Measurements from ENCODE around the gene GIPR.
"Not testable (repeated sequence)": the region's sequence is repeated elsewhere in the genome, so short reads cannot be mapped to it uniquely, and the experiment has no call there.

GIPR gene

GRCh38 chr19:45692187-45693105 is 24.4 kb downstream of the GIPR start, which contains the start of gene QPCTL:
TSS of gene QPCTL (plus strand) at chr19:45692666. CDS start at chr19:45692704, 38 bp downstream.
- peak; percentile 100 for DNase-seq

GRCh38 chr19:45693106-45693788 is 25.2 kb downstream of the GIPR start:
- DNase-seq, result peak; percentile 29

DNA sequence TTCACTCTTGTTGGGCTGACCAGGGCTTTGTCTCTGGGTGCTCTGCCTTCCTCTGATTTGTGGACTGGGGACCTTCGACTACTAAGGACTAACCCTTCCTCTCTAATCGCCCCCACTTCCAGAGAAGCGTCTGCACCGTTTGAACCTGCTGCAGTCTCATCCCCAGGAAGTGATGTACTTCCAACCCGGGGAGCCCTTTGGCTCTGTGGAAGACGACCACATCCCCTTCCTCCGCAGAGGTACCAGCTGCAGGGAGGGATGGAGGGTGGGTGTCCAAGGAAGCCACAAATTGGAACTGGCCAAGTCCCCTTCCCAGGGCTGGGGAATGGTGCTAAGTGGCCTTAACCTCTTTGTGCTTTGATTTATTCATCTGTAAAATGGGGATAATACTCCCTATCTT is 33.7 kb downstream of the GIPR start:
- DNase-seq, result no peak

DNA sequence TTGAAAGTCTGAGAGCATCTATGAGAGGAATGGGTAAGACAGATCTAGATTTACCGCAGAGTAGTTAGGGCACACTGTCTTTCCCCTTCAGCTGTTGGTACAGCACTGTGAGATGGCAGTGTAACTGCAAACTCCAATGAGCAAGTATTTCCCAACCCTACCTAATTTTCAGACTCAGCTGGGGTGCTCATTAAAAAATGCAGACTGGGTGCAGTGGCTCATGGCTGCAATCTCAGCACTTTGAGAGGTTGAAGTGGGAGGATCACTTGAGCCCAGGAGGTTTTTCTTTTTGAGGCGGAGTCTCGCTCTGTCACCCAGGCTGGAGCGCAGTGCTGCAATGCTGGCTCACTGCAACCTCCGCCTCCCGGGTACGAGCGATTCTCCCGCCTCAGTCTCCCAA is 37.1 kb downstream of the GIPR start:
- no peak for DNase-seq

DNA sequence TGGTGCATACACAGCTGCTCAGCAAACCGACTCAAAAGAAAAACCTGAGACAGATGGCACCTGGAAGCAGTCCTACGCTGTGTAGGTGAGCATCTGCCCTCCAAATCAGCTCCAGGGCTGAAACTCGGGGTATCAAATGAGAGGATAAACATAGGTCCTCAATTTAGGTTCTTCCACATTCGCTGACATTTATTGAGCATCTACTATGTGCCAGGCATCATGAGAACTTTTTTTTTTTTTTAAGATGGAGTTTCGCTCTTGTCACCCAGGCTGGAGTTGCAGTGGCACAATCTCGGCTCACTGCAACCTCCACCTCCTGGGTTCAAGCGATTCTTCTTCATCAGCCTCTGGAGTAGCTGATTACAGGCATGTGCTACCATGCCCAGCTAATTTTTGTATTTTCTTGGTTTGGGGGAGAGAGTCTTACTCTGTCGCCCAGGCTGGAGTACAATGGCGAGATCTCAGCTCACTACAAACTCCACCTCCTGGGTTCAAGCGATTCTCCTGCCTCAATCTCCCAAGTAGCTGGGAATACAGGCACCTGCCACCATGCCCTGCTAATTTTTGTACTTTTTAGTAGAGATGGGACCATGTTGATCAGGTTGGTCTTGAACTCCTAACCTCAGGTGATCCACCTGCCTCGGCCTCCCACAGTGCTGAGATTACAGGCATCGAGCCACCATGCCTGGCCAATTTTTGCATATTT is 37.8 kb downstream of the GIPR start:
- no peak for DNase-seq

DNA sequence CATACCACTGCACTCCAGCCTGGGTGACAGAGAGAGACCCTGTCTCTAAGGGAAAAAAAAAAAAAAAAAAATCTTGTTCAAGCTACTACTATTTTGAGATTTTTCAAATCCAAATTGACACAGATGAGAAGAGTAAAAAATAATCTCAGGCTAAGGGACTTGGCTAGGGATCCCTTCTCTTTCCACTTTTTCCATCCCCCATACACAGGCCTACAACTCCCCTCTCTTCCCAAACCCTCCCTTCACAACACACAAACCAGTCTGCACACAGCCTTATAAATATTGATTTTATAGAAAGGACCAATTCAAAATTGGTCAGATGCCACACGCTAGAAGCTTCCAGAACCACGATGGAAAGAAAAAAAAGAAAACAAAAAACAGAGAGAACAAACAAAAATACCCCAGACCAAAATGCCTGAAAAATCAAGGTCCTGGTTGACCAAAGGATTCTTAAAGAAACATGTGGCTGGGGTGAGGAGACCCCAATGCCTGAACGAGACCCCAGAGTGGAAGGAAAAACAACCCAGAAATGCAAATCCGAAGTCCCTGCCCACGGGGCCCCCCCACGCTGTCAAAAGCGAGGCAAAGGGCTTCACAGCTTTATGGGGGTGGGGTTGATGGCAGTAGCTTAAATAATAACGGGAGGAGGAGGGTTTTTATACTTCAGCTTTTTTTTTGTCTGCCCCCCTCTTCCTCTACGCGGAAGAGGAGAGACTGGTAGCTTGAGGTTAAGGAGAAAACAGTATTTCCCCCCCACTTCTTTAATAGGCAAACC is 42.5 kb downstream of the GIPR start:
- DNase-seq, result no peak

DNA sequence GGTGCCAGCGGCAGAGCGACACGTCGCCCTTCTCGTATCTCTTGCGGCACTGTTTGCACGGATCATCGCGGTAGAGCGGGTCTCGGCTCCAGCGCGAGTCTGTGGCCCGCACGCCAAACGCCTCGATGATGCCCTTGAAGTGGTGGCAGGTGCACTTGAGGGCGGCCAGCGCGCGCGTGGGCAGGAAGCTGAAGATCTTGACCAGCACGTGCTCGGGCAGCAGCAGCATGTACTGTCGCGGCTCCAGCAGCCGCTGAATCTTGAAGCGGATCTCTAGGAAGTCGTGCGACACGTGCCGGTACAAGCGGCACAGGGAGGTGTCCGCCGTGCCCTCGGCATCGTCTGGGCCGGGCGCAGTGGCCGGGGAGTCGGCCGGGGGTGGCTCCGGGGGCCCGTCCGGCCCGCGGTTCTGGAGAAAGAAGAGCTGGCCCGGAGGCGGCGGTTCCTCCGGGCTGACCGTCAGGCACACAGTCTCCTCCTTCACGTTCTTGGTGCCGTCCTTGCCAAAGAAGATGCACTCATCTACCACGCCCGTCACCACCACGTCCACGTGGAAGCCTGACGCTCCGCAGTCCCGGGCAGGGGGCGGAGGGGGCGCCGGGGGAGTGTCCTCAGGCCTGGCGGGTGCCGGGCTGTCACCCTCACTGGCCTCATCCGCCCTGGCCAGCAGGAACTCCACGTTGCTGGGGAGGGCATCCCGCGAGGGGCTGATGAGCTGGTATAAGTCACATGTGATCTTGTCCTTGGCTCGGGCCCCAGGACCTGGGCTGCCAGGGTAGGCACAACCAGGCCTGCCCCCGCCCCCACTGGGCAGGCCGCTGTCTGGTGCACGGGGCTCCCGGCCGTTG is 44.1 kb downstream of the GIPR start:
- DNase-seq, result no peak

DNA sequence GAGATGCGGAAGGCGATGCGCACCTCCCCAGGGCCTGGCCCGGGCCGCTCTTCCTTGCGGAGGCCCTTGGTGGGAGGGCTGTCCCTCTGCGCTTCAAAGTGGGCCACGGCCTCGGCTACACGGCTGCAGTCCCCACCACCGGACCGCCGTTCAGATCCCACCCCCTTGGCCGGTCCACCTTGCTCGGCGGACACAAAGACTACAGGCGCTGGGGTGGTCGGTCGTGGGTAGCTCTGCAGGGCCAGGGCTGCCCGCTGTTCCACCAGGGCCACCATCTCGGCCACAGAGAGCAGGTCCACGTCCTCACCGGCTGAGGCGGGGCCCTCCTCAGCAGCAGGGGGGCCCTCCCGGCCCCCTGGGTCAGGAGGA is 44.7 kb downstream of the GIPR start:
- no peak for DNase-seq

GRCh38 chr19:45713141-45713540 is 45.1 kb downstream of the GIPR start:
- no peak for DNase-seq

- DNase-seq, result no peak
These were observed 47.1 kb downstream of the GIPR start for GRCh38 chr19:45715139-45715538.

- DNase-seq, result no peak
These were observed 48.5 kb downstream of the GIPR start for GRCh38 chr19:45716359-45717130.

DNA sequence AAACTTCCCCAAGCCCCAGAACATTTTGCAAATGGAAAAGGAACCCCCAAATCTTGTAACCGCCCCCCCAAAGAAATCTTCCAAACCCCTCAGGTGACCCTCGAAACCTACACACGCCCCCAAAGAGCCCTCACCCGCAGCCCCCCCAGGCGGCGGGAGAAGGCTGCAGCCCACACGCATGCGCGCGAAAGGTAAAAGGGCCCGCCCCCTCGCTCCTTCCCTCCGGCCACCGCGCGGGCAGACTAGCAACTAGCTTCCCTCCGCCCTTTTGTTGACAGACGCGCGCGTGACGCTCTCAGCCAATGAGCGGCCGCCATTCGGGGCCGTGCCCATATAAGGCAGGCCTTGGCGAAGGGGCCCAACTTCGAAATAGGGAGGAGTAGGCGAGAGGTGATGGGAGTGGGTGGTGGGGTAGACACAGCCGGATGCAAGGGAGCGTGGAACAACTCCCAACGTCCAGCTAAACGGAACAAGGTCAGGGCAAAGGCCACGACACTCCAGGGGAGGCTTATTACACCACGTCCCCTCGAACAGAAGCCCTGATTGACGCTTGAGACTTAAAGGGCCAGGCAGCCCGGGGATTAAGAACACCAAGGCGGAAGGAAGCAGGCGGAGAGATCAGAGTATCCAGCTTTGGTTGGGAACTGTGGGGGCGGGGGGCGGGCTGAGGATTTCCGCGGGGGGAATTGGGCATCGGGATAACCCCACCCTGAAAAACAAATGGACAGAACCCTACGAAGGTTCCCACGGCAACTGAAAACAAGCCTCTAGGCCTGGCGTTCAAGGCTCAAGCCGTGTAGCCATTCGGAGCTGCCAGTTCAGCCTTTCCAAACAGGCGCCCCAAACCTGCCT is 49.3 kb downstream of the GIPR start:
- peak; percentile 99 for DNase-seq

DNA sequence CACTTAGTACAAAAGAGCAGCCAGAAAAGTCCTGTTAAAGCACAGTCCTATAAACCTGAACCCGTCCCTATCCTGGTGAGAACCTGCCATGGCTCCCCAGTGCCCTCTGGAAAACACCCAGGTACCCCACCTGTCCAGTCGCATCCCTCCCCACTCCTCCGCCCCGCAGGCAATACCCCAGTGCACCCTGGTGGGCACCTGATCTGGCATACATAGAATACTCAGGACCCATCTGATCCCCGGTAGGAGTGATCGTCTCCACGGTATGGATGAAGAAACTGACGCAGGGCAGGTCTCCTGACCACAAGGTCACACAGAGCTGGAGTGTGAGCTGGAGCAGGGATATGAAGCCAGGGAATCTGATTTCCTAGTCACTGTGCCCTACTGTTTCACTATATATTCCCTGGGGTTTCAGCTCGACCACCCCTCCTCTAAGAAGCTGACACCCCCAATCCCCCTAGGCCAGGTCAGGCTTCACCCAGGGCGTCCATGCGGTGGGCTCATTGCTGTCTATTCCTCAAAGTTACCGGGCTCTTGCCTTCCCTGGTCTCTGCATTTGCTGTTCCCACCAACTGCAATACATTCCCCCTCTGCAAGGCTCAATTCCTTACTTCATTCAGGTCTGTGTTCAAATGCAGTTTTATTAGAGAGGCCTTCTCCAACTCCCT is 50.1 kb downstream of the GIPR start:
- DNase-seq, result no peak

- not testable (repeated sequence) for DNase-seq
These were observed 52.0 kb downstream of the GIPR start for GRCh38 chr19:45720065-45720464.

DNA sequence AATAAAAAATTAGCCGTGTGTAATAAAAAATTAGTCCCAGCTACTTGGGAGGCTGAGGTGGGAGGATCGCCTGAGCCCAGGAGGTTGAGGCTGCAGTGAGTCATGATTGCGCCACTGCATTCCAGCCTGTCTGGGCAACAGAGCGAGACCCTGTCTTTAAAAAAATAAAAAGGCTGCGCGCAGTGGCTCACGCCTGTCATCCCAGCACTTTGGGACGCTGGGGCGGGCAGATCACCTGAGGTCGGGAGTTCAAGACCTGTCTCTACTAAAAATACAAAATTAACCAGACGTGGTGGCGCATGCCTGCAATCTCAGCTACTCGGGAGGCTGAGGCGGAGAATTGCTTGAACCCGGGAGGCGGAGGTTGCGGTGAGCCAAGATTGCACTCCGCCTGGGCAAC is 60.7 kb downstream of the GIPR start:
- not testable (repeated sequence) for DNase-seq

GRCh38 chr19:45729800-45730290 is 61.8 kb downstream of the GIPR start:
- DNase-seq, result no peak

GRCh38 chr19:45730368-45731288 is 62.6 kb downstream of the GIPR start, which contains the start of gene FBXO46:
TSS of gene FBXO46 (minus strand) at chr19:45730896. CDS start at chr19:45713495, 17,401 bp downstream.
- DNase-seq, result peak; percentile 99
